GM12875 (cell line): ENCODE data around the gene HTT-AS.
A peak's percentile ranks its signal among the peaks of the same experiment; 100 is the strongest.

Source experiments
- H3K4me3 ChIP-seq: one replicate; pipeline ENCODE4 v1.5.1; 2011; ENCODE audit warnings: low read depth, low read length, control low read depth
- TF ChIP-seq, protein P1 (sequence below): IDR thresholded peaks from 2 replicates; pipeline ENCODE4 v1.5.1; 2011; ENCODE audit warnings: low read depth, mild to moderate bottlenecking, control low read depth, inconsistent platforms, low read length, moderate library complexity, borderline replicate concordance; ENCODE audit not compliant: insufficient read depth

Gene HTT-AS

DNA sequence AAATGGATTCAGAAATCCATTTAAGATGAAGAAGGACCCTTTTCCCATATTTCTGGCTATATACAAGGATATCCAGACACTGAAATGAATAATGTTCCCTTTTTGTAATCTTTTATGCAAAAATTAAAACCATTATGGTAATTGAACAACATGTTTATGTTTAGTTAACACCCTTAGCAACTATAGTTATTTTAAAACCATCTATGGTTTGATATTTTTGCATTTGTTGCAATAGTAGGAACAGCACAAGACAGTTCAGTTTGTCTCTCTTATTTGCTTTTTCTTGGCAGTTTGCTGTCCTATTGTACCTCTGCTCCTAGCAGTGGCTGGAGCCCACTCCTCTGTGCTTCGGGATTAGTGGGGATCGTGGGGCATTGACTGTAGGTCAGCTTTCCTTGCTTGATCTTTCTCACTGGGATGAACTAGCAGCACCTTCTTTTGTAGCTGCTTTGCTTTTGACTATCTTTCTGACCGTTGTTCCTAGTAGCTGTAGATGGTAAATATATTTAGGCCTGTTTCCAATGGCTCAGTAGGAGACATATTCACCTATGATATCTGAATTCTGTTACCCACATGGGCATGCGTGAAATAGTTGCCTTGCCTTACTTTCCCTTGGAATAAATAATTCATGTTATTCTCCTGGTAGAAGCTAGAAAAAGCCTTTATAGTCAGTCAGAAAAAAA is 12.9 kb upstream of the HTT-AS start:
- H3K4me3 ChIP-seq: no peak overlapping the region
- TF ChIP-seq, protein P1, sequence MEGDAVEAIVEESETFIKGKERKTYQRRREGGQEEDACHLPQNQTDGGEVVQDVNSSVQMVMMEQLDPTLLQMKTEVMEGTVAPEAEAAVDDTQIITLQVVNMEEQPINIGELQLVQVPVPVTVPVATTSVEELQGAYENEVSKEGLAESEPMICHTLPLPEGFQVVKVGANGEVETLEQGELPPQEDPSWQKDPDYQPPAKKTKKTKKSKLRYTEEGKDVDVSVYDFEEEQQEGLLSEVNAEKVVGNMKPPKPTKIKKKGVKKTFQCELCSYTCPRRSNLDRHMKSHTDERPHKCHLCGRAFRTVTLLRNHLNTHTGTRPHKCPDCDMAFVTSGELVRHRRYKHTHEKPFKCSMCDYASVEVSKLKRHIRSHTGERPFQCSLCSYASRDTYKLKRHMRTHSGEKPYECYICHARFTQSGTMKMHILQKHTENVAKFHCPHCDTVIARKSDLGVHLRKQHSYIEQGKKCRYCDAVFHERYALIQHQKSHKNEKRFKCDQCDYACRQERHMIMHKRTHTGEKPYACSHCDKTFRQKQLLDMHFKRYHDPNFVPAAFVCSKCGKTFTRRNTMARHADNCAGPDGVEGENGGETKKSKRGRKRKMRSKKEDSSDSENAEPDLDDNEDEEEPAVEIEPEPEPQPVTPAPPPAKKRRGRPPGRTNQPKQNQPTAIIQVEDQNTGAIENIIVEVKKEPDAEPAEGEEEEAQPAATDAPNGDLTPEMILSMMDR: no peak

DNA sequence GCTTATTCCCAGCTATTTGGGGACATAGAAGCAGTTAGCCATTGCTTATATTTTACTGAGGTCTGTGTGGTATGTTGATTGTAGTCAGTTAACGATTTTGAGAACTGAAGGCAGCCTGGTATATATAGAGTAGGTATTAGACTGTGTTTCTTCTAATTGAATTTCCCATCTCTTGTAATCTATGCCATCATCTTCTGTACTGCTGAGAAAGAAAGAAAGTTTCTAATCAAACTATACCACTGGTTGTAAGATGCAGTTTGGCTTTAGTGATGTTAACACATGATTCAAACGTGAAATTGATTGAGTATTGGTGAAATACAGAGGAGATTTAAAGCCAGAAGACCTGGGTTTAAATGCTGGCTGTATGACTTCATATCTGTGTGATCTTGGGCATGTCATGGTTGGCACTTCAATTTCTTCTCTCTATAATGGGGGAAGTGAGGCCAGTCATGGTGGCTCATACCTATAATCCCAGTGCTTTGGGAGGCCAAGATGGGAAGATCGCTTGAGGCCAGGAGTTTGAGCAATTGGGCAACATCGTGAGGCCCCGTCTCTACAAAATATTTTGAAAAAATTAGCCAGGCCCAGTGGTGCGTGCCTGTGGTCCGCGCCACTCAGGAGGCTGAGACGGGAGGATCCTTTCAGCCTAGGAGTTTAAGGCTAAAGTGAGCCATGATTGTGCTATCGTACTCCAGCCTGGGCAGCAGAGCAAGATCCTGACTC is 11.8 kb upstream of the HTT-AS start:
- no peak overlapping the region for H3K4me3 ChIP-seq
- TF ChIP-seq, protein P1: no peak

GRCh38 chr4:3083732-3084131 is 9.4 kb upstream of the HTT-AS start:
- TF ChIP-seq, protein P1: no peak

GRCh38 chr4:3082925-3083515 is 8.7 kb upstream of the HTT-AS start:
- H3K4me3 ChIP-seq: no peak overlapping the region
- TF ChIP-seq, protein P1: no peak

More at GRCh38 chr4:3083732-3084131, 9.4 kb upstream of the HTT-AS start:
- H3K4me3 ChIP-seq: no peak overlapping the region

DNA sequence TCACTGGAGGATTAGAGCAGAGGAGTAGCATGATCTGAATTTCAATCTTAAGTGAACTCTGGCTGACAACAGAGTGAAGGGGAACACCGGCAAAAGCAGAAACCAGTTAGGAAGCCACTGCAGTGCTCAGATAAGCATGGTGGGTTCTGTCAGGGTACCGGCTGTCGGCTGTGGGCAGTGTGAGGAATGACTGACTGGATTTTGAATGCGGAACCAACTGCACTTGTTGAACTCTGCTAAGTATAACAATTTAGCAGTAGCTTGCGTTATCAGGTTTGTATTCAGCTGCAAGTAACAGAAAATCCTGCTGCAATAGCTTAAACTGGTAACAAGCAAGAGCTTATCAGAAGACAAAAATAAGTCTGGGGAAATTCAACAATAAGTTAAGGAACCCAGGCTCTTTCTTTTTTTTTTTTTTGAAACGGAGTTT is 5.4 kb upstream of the HTT-AS start:
- peak overlapping the region; percentile 35 for H3K4me3 ChIP-seq
- TF ChIP-seq, protein P1: no peak

DNA sequence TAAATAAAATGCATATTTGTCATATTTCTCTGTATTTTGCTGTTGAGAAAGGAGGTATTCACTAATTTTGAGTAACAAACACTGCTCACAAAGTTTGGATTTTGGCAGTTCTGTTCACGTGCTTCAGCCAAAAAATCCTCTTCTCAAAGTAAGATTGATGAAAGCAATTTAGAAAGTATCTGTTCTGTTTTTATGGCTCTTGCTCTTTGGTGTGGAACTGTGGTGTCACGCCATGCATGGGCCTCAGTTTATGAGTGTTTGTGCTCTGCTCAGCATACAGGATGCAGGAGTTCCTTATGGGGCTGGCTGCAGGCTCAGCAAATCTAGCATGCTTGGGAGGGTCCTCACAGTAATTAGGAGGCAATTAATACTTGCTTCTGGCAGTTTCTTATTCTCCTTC is 3.5 kb upstream of the HTT-AS start:
- TF ChIP-seq, protein P1: no peak
- H3K4me3 ChIP-seq: no peak overlapping the region

GRCh38 chr4:3075652-3075981 is 1.3 kb upstream of the HTT-AS start:
- TF ChIP-seq, protein P1: no peak
- H3K4me3 ChIP-seq: peak overlapping the region; percentile 49
